ENCODE results near the gene VAMP8.

DNA sequence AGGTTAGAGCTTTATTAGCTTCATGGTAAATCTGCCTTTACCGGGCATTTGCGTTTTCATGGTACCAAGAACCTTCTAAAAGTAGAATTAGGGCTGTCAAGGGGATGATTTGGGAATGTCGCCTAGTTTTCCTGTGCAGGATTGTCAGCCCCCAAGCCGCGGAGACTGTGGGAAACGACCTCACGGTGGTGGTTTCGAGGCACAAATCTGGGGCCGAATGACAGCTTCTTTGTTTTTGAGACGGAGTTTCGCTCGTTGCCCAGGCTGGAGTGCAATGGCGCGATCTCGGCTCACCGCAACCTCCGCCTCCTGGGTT is 38.0 kb downstream of the VAMP8 start:
- TF ChIP-seq, protein P1, sequence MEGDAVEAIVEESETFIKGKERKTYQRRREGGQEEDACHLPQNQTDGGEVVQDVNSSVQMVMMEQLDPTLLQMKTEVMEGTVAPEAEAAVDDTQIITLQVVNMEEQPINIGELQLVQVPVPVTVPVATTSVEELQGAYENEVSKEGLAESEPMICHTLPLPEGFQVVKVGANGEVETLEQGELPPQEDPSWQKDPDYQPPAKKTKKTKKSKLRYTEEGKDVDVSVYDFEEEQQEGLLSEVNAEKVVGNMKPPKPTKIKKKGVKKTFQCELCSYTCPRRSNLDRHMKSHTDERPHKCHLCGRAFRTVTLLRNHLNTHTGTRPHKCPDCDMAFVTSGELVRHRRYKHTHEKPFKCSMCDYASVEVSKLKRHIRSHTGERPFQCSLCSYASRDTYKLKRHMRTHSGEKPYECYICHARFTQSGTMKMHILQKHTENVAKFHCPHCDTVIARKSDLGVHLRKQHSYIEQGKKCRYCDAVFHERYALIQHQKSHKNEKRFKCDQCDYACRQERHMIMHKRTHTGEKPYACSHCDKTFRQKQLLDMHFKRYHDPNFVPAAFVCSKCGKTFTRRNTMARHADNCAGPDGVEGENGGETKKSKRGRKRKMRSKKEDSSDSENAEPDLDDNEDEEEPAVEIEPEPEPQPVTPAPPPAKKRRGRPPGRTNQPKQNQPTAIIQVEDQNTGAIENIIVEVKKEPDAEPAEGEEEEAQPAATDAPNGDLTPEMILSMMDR (IDR thresholded peaks at IDR 0.05; ENCODE audit: low read depth, low read length, missing input control): no peak
- TF ChIP-seq TAF1 (conservative IDR thresholded peaks at IDR 0.05): no peak
- no peak for TF ChIP-seq EGR1 (IDR thresholded peaks at IDR 0.05; ENCODE audit: low read depth in 2 of 2)
- no peak for TF ChIP-seq GABPA (IDR thresholded peaks at IDR 0.05 in 1 of 2, conservative IDR thresholded peaks at IDR 0.05 in 1 of 2)
